ENCODE results near the gene RPS6KA1.

Gene RPS6KA1

GRCh38 chr1:26553942-26554682 is 24.6 kb downstream of the RPS6KA1 start:
- H3K27ac ChIP-seq: no peak overlapping the region
- peaks cover 0 to 21% (median 0%) of the 10 kb centered on the region in 3 donors for H3K36me3 ChIP-seq
- peaks cover 0 to 10% of the 10 kb centered on the region in 2 donors for H3K27me3 ChIP-seq
- H3K4me3 ChIP-seq: no peak overlapping the region
- intact Hi-C loops (cut with DNase I; ENCODE audit: low total_unique reads): no loop called here
- TF ChIP-seq CTCF (IDR thresholded peaks at IDR 0.05): no peak
- H3K9me3 ChIP-seq: no peaks in the 10 kb centered on the region
- DNase-seq: no peak
- H3K4me1 ChIP-seq: peaks cover 0 to 3% (median 0%) of the 10 kb centered on the region in 4 donors

GRCh38 chr1:26554781-26555180 is 25.2 kb downstream of the RPS6KA1 start:
- no peak overlapping the region for H3K27ac ChIP-seq
- peaks cover 0 to 10% of the 10 kb centered on the region in 2 donors for H3K27me3 ChIP-seq
- H3K4me3 ChIP-seq: no peak overlapping the region
- H3K36me3 ChIP-seq: peaks cover 0 to 21% (median 0%) of the 10 kb centered on the region in 3 donors
- no peaks in the 10 kb centered on the region for H3K9me3 ChIP-seq
- no peak for DNase-seq
- intact Hi-C loops (cut with DNase I; ENCODE audit: low total_unique reads): no loop called here
- peaks cover 0 to 3% (median 0%) of the 10 kb centered on the region in 4 donors for H3K4me1 ChIP-seq
- TF ChIP-seq CTCF (IDR thresholded peaks at IDR 0.05): no peak

GRCh38 chr1:26555550-26555981 is 26.0 kb downstream of the RPS6KA1 start:
- Histone ChIP-seq H3K27me3 (peaks cover 0 to 10% of the 10 kb centered on the region in 2 donors), H3K4me3 (no peak overlapping the region), H3K36me3 (peaks cover 0 to 28% (median 0%) of the 10 kb centered on the region in 3 donors), H3K9me3 (no peaks in the 10 kb centered on the region), H3K27ac (no peak overlapping the region), H3K4me1 (peaks cover 0 to 3% (median 0%) of the 10 kb centered on the region in 4 donors)
- no peak for DNase-seq
- no peak for TF ChIP-seq CTCF (IDR thresholded peaks at IDR 0.05)
- intact Hi-C loops (cut with DNase I; ENCODE audit: low total_unique reads): no loop called here

- H3K36me3 ChIP-seq: peaks cover 0 to 32% (median 0%) of the 10 kb centered on the region in 3 donors
- H3K4me3 ChIP-seq: no peak overlapping the region
- no peak for TF ChIP-seq CTCF (IDR thresholded peaks at IDR 0.05)
- intact Hi-C loops (cut with DNase I; ENCODE audit: low total_unique reads): no loop called here
- DNase-seq: no peak
- H3K27me3 ChIP-seq: peaks cover 0 to 10% of the 10 kb centered on the region in 2 donors
- no peak overlapping the region for H3K27ac ChIP-seq
- no peaks in the 10 kb centered on the region for H3K9me3 ChIP-seq
- H3K4me1 ChIP-seq: peaks cover 0 to 3% (median 0%) of the 10 kb centered on the region in 4 donors
Measured at GRCh38 chr1:26556111-26556510, 26.6 kb downstream of the RPS6KA1 start.

- H3K27ac ChIP-seq: no peak overlapping the region
- H3K36me3 ChIP-seq: peaks cover 0 to 32% (median 0%) of the 10 kb centered on the region in 3 donors
Measured at GRCh38 chr1:26557008-26557407, 27.4 kb downstream of the RPS6KA1 start.

More at GRCh38 chr1:26557008-26557407, 27.4 kb downstream of the RPS6KA1 start:
- no peak for DNase-seq
- Histone ChIP-seq H3K4me1 (peaks cover 0 to 3% (median 0%) of the 10 kb centered on the region in 4 donors), H3K9me3 (no peaks in the 10 kb centered on the region), H3K27me3 (peaks cover 0 to 10% of the 10 kb centered on the region in 2 donors), H3K4me3 (no peak overlapping the region)
- TF ChIP-seq CTCF (IDR thresholded peaks at IDR 0.05): no peak
- intact Hi-C loops (cut with DNase I; ENCODE audit: low total_unique reads): no loop called here
